Naive thymus-derived CD4-positive, alpha-beta T cell (primary cell): ENCODE results near the gene MACROD2. TPM values are rescaled to one million over a fixed set of nuclear protein-coding genes. Genes with fewer than 3 reads are reported as not detected.

ENCODE experiments used
- ATAC-seq: fragments of 150-1000 bp; cut with Tn5 transposase; 2 replicates; pipeline ENCODE4 v1.10.0; 2021; ENCODE audit warnings: mild to moderate bottlenecking, moderate library complexity
- CTCF ChIA-PET: fragments of 350-600 bp; sonication (Branson Sonifier 250); formaldehyde crosslinking; loops from one replicate; lab custom pipeline; 2021; ENCODE audit warnings: antibody characterized with exemption; lab: Charles Lee
- POLR2A ChIA-PET: fragments of 350-600 bp; sonication (Branson Sonifier 250); formaldehyde crosslinking; loops from one replicate; lab custom pipeline; 2021; ENCODE audit warnings: antibody characterized with exemption, inconsistent platforms; lab: Charles Lee
- DNase-seq, 9 donors: peaks; one replicate each; pipeline versions ENCODE4 v3.0.0 to v3.0.0-alpha.2; 2020 to 2022; ENCODE audit warnings: mixed read lengths in 1 of 9
- H3K27ac ChIP-seq: one replicate; pipeline ENCODE4 v1.7.0; 2013; ENCODE audit warnings: mild to moderate bottlenecking, low read depth, low read length, moderate library complexity
- H3K27me3 ChIP-seq, 2 donors: one replicate each; pipeline ENCODE4 v1.7.0; 2013; ENCODE audit warnings: low read length in 2 of 2, mild to moderate bottlenecking in 2 of 2, moderate library complexity in 2 of 2; ENCODE audit not compliant: control insufficient read depth in 2 of 2, insufficient read depth in 2 of 2
- H3K36me3 ChIP-seq, 3 experiments: 1 replicate in 2 of 3; 2 replicates in 1 of 3; pipeline ENCODE4 v1.7.0; 2013; ENCODE audit warnings: low read length in 3 of 3, mild to moderate bottlenecking in 3 of 3, moderate library complexity in 1 of 3; ENCODE audit not compliant: insufficient read depth in 3 of 3, control insufficient read depth in 2 of 3
- H3K4me1 ChIP-seq, 2 donors: one replicate each; pipeline ENCODE4 v1.7.0; 2013; ENCODE audit warnings: low read length in 2 of 2, mild to moderate bottlenecking in 2 of 2, moderate library complexity in 1 of 2; ENCODE audit not compliant: control insufficient read depth in 2 of 2, insufficient read depth in 2 of 2
- H3K4me3 ChIP-seq: 2 replicates; pipeline ENCODE4 v1.7.0; 2013; ENCODE audit warnings: mild to moderate bottlenecking, low read length
- H3K9me3 ChIP-seq, 3 experiments: 1 replicate in 2 of 3; 2 replicates in 1 of 3; pipeline ENCODE4 v1.7.0; 2013; ENCODE audit warnings: low read length in 3 of 3; ENCODE audit not compliant: control insufficient read depth in 2 of 3
- H3K27ac Mint-ChIP-seq, 9 donors: one replicate each; pipeline ENCODE4 v1.8.0; 2020 to 2022; ENCODE audit warnings: mixed read lengths in 9 of 9, mild to moderate bottlenecking in 8 of 9, moderate library complexity in 5 of 9, inconsistent platforms in 2 of 9
- H3K27me3 Mint-ChIP-seq, 5 donors: one replicate each; pipeline ENCODE4 v1.8.0; 2021 to 2022; ENCODE audit warnings: mixed read lengths in 5 of 5, mild to moderate bottlenecking in 1 of 5
- H3K36me3 Mint-ChIP-seq, 5 donors: one replicate each; pipeline ENCODE4 v1.8.0; 2020 to 2022; ENCODE audit warnings: mixed read lengths in 5 of 5, mild to moderate bottlenecking in 3 of 5, inconsistent platforms in 1 of 5
- H3K4me1 Mint-ChIP-seq, 7 donors: one replicate each; pipeline ENCODE4 v1.8.0; 2020 to 2022; ENCODE audit warnings: mixed read lengths in 7 of 7, mild to moderate bottlenecking in 3 of 7, inconsistent platforms in 1 of 7
- H3K4me3 Mint-ChIP-seq, 10 donors: one replicate each; pipeline ENCODE4 v1.8.0; 2020 to 2022; ENCODE audit warnings: mild to moderate bottlenecking in 10 of 10, mixed read lengths in 10 of 10, moderate library complexity in 6 of 10, inconsistent platforms in 2 of 10
- H3K9me3 Mint-ChIP-seq, 11 donors: one replicate each; pipeline ENCODE4 v1.8.0; 2020 to 2022; ENCODE audit warnings: mixed read lengths in 11 of 11, mild to moderate bottlenecking in 4 of 11, inconsistent platforms in 1 of 11, moderate library complexity in 1 of 11
- intact Hi-C, 2 donors: fragments of 100-400 bp; cut with micrococcal nuclease; formaldehyde crosslinking; loops; one replicate each; pipeline ENCODE4 v1.15.1; 2023
- polyA plus RNA-seq, 2 donors: library from polyadenylated mRNA; unstranded; fragments of 300-500 nt; fragmentation: Illumina TruSeq; gene quantifications; one replicate each; pipeline ENCODE4 v1.2.3, GENCODE V29; 2021
- total RNA-seq, 6 experiments: library from RNA in 5 of 6; stranded (reverse) in 5 of 6; gene quantifications; 1 replicate in 5 of 6; 2 replicates in 1 of 6; pipeline ENCODE4 v1.2.3 and lab custom pipeline; 2021 to 2026

The MACROD2 gene
- total and polyA plus RNA-seq, 7 experiments from 2014 or later, result 0.27 to 0.86 (median 0.34) TPM; not detected in 4

- intact Hi-C loops, result no loop called here
- H3K4me1 ChIP-seq, result no peaks in the 10 kb centered on the region
- ATAC-seq (no peak), DNase-seq (no peak)
- H3K27ac Mint-ChIP-seq, result no peak overlapping the region
- no peaks in the 10 kb centered on the region for H3K27me3 ChIP-seq
- no peak overlapping the region for H3K27ac ChIP-seq
- peaks cover 0 to 12% (median 2%) of the 10 kb centered on the region in 11 donors for H3K9me3 Mint-ChIP-seq
- H3K4me3 ChIP-seq, result no peak overlapping the region
- H3K36me3 ChIP-seq, result no peaks in the 10 kb centered on the region
- no peaks in the 10 kb centered on the region for H3K4me1 Mint-ChIP-seq
- H3K36me3 Mint-ChIP-seq, result peaks cover 0 to 4% (median 0%) of the 10 kb centered on the region in 5 donors
- no peak overlapping the region for H3K4me3 Mint-ChIP-seq
- H3K9me3 ChIP-seq, result no peaks in the 10 kb centered on the region
- POLR2A ChIA-PET, result no interaction called here
- CTCF ChIA-PET, result no interaction called here
- no peaks in the 10 kb centered on the region for H3K27me3 Mint-ChIP-seq
Measured at GRCh38 chr20:15296422-15296821, 1301.1 kb downstream of the MACROD2 start.

GRCh38 chr20:15297059-15297875 lies 1302.0 kb downstream of the MACROD2 start:
- Mint-ChIP-seq H3K4me3 (no peak overlapping the region), H3K27ac (no peak overlapping the region), H3K36me3 (peaks cover 0 to 4% (median 0%) of the 10 kb centered on the region in 5 donors), H3K9me3 (peaks cover 0 to 17% (median 4%) of the 10 kb centered on the region in 11 donors), H3K27me3 (no peaks in the 10 kb centered on the region), H3K4me1 (no peaks in the 10 kb centered on the region)
- ChIA-PET CTCF (no interaction called here), POLR2A (no interaction called here)
- no peak for ATAC-seq
- intact Hi-C loops, result no loop called here
- H3K27ac ChIP-seq, result no peak overlapping the region
- no peaks in the 10 kb centered on the region for H3K4me1 ChIP-seq
- no peaks in the 10 kb centered on the region for H3K9me3 ChIP-seq
- H3K27me3 ChIP-seq, result no peaks in the 10 kb centered on the region
- no peaks in the 10 kb centered on the region for H3K36me3 ChIP-seq
- DNase-seq, result no peak
- H3K4me3 ChIP-seq, result no peak overlapping the region

- Histone ChIP-seq H3K4me3 (no peak overlapping the region), H3K36me3 (no peaks in the 10 kb centered on the region), H3K9me3 (no peaks in the 10 kb centered on the region), H3K27ac (no peak overlapping the region), H3K27me3 (no peaks in the 10 kb centered on the region), H3K4me1 (no peaks in the 10 kb centered on the region)
- Mint-ChIP-seq H3K4me3 (no peak overlapping the region), H3K27me3 (no peaks in the 10 kb centered on the region), H3K9me3 (peaks cover 0 to 21% (median 6%) of the 10 kb centered on the region in 11 donors), H3K36me3 (no peaks in the 10 kb centered on the region), H3K27ac (no peak overlapping the region), H3K4me1 (no peaks in the 10 kb centered on the region)
- POLR2A ChIA-PET, result no interaction called here
- intact Hi-C loops, result no loop called here
- CTCF ChIA-PET, result no interaction called here
- ATAC-seq (no peak), DNase-seq (no peak)
Measured at GRCh38 chr20:15302075-15302474, 1306.8 kb downstream of the MACROD2 start.

- no peaks in the 10 kb centered on the region for H3K36me3 Mint-ChIP-seq
- no peak for DNase-seq
- H3K27ac Mint-ChIP-seq, result no peak overlapping the region
- H3K9me3 Mint-ChIP-seq, result peaks cover 0 to 28% (median 3%) of the 10 kb centered on the region in 11 donors
- no peaks in the 10 kb centered on the region for H3K36me3 ChIP-seq
- ChIA-PET CTCF (no interaction called here), POLR2A (no interaction called here)
- H3K27ac ChIP-seq, result no peak overlapping the region
- no peak overlapping the region for H3K4me3 ChIP-seq
- no peaks in the 10 kb centered on the region for H3K27me3 Mint-ChIP-seq
- no peak overlapping the region for H3K4me3 Mint-ChIP-seq
- intact Hi-C loops, result loop anchor here in 1 of 2 donors (10.0 kb wide), 1 partner anchor 56 kb away; no protein-coding TSS in a partner anchor
- H3K4me1 Mint-ChIP-seq, result no peaks in the 10 kb centered on the region
- H3K4me1 ChIP-seq, result no peaks in the 10 kb centered on the region
- H3K9me3 ChIP-seq, result no peaks in the 10 kb centered on the region
- H3K27me3 ChIP-seq, result no peaks in the 10 kb centered on the region
- ATAC-seq, result no peak
Measured at GRCh38 chr20:15310361-15310760, 1315.0 kb downstream of the MACROD2 start.

GRCh38 chr20:15316556-15316955 lies 1321.2 kb downstream of the MACROD2 start:
- ChIA-PET CTCF (no interaction called here), POLR2A (no interaction called here)
- Mint-ChIP-seq H3K27ac (no peak overlapping the region), H3K9me3 (peaks cover 0 to 19% (median 4%) of the 10 kb centered on the region in 11 donors), H3K27me3 (no peaks in the 10 kb centered on the region), H3K36me3 (no peaks in the 10 kb centered on the region), H3K4me1 (no peaks in the 10 kb centered on the region), H3K4me3 (no peak overlapping the region)
- H3K9me3 ChIP-seq, result no peaks in the 10 kb centered on the region
- no peaks in the 10 kb centered on the region for H3K4me1 ChIP-seq
- H3K4me3 ChIP-seq, result no peak overlapping the region
- H3K27me3 ChIP-seq, result no peaks in the 10 kb centered on the region
- intact Hi-C loops, result loop anchor here in 1 of 2 donors (10.0 kb wide), 1 partner anchor 62 kb away; no protein-coding TSS in a partner anchor
- ATAC-seq (no peak), DNase-seq (no peak)
- H3K36me3 ChIP-seq, result no peaks in the 10 kb centered on the region
- H3K27ac ChIP-seq, result no peak overlapping the region

- ChIA-PET CTCF (no interaction called here), POLR2A (no interaction called here)
- intact Hi-C loops, result loop anchor here in 1 of 2 donors (10.0 kb wide), 1 partner anchor 63 kb away; no protein-coding TSS in a partner anchor
- H3K4me1 ChIP-seq, result no peaks in the 10 kb centered on the region
- H3K27ac ChIP-seq, result no peak overlapping the region
- ATAC-seq (no peak), DNase-seq (no peak)
- no peaks in the 10 kb centered on the region for H3K36me3 ChIP-seq
- no peaks in the 10 kb centered on the region for H3K27me3 ChIP-seq
- Mint-ChIP-seq H3K4me3 (no peak overlapping the region), H3K9me3 (peaks cover 0 to 19% (median 4%) of the 10 kb centered on the region in 11 donors), H3K27me3 (no peaks in the 10 kb centered on the region), H3K27ac (no peak overlapping the region), H3K4me1 (no peaks in the 10 kb centered on the region), H3K36me3 (no peaks in the 10 kb centered on the region)
- no peaks in the 10 kb centered on the region for H3K9me3 ChIP-seq
- H3K4me3 ChIP-seq, result no peak overlapping the region
Measured at GRCh38 chr20:15317546-15318232, 1322.4 kb downstream of the MACROD2 start.
